ENCODE results near the gene PGAP3.

The PGAP3 gene

DNA sequence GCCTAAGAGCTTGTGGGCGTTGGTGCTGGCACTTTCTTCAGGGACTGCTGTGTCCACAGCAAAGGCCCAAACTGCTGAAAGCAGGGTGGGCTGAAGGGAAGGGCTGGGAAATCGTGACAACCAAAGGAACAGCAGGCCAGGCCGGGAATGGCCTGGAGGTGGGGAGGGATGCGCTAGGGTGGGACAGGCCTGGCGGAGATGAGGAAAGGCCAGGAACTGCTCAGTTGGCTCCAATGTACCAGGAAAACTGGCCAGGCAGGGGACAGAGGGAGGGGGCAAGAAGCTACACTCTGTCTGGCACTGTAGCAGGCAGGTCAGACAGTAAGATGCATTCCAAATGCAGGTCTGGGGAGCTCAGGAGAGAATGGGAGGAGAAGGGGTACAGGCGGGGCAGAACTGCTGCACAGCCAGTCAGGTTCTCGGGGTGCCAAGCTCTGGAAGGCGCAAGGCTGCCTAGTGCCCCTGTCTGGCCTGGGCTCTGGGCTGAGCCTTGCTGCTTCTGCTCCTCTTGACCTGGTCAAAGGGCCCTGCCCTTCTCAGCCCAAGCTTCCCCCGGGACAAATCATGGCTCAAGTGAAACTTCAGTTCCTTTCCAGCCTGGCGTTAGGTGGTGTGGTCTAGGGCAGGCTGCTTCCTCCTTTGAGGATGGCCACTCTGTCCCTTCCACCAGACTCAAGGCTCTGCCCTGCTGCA is 12.3 kb downstream of the PGAP3 start:
- Histone ChIP-seq H3K4me3 (no peak overlapping the region), H3K27ac (peak overlapping the region in 20 of 21 experiments; percentile 15 to 85 (median 72))

DNA sequence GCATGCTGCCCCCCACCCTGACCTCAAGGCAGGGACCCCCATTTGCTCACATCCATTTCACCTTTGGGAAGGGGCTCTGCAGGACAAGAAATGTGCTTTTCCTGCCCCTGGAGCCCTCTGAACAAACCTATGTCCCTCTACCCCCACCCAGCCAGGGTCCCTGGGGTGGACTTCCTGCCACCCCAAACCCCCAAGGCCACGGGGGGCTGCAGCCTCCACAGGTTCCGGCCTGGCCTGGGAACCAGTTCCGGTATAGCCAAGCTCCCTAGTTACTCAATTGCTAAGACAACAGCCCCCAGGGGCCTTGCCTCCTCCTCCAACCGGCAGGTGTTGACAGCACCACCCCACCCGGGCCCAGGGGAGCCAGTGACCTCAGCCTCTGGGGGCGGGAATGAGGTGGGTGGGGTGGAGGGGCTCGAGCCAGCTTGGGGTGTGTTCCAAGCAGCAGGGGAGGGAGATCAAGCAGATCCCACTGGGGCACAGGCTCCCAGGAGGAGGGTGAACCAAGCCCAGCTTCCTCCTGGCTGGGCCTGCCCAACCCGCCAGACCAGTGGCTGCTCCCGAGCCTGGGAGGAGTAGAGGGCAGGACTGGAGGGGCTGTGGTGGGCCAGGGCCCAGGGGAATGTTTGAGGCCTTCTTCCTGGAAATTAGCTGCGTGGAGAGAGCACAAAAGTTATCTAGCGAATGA is 13.0 kb downstream of the PGAP3 start:
- Histone ChIP-seq H3K27ac (peak overlapping the region in 20 of 21 experiments; percentile 15 to 85 (median 72)), H3K4me3 (no peak overlapping the region)

DNA sequence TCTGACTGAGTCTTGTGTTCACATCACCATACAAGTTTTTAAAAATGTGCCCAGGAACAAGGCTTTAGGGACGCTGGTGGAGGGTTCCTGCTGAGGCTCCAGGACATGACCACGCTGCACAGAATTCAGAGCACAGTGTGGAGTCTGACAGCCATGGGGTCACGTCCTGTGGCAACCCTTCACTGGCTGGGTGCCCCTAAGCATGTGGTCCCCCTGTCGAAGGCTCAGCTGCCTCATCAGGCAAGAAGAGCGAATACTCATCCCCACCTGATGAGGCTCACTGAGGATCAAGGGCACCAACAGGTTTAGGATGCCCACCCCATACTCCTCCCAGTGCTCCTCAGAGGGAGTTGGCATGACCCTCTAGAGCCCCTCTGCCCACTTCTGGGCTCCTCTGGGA is 13.7 kb downstream of the PGAP3 start:
- no peak overlapping the region for H3K4me3 ChIP-seq
- H3K27ac ChIP-seq: peak overlapping the region in 9 of 21 experiments; percentile 0 to 85 (median 74)

DNA sequence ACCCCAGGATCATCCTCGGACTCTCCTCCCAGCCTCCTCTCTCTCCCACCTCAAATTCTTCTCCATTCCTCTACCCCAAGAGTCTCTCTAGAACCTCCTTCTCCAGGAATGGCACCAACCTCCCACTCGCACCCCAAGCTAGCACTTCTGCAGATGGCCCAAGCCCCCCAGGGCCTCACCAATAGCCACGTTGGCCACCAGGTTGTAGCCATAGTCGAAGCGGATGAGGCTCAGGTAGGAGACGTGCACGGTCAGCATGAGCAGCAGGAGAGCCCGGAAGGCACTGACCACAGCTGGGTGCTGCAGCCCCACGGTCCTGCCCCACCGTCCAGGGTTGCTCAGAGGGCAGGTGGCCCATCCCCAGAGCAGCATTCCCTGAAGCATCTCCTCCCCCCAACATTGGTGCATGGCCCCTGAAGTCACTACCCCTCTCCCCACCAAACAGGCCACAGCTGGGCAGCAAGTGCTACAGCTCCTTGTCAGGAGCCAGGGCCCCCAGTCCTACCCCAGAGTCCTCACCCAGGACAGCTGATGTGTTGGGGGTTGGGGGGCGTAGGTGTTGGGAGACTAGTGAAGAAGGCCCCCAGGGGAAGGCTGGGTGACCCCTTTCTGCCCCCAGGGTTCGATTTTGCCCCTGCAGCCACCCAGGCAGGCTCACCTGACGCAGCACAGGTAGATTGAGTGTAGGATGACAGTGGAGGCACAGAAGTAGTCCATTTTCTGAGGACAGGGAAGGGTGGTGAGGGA is 14.3 kb downstream of the PGAP3 start:
- Histone ChIP-seq H3K4me3 (no peak overlapping the region), H3K27ac (peak overlapping the region in 1 of 21 experiments; percentile 79)

DNA sequence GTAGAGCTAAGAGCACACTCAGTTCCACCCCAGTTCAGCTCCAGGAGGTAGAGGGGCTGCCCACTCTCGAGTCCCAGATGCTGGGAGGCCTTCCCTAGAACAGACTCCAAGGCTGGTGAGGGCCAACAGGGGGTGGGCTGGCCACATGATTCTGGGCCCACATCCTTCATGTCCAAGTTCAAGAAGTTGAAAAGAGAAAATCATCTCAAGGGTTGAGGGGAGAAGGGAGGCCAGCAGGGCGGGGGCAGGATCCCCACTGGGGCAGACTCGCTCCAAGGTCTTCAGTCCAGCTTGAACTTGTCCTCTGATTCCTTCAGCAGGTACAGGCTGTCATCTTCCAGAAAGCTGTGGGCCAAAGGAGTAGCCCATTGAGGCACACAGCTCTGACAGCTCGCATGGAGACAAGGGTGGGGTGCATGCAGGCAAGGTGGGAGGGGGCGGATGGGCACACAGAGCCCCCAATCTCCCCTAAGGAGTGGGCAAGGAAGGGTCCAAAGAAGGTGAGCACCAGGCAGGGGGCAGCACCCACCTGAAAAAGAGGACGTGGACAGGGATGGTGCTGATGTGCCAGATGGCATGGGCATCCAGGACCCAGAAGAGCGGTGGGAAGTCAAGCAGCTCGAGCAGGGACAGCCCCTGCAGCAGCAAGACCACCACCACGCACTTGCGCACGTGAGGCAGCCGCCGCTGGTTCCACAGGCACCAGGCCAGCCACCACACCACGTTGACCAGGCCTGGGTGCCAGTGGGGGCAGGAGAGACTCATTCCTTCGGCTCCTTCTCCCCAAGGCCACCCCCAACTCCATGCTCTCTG is 15.1 kb downstream of the PGAP3 start:
- Histone ChIP-seq H3K4me3 (no peak overlapping the region), H3K27ac (peak overlapping the region in 3 of 21 experiments; percentile 9 to 47 (median 14))

DNA sequence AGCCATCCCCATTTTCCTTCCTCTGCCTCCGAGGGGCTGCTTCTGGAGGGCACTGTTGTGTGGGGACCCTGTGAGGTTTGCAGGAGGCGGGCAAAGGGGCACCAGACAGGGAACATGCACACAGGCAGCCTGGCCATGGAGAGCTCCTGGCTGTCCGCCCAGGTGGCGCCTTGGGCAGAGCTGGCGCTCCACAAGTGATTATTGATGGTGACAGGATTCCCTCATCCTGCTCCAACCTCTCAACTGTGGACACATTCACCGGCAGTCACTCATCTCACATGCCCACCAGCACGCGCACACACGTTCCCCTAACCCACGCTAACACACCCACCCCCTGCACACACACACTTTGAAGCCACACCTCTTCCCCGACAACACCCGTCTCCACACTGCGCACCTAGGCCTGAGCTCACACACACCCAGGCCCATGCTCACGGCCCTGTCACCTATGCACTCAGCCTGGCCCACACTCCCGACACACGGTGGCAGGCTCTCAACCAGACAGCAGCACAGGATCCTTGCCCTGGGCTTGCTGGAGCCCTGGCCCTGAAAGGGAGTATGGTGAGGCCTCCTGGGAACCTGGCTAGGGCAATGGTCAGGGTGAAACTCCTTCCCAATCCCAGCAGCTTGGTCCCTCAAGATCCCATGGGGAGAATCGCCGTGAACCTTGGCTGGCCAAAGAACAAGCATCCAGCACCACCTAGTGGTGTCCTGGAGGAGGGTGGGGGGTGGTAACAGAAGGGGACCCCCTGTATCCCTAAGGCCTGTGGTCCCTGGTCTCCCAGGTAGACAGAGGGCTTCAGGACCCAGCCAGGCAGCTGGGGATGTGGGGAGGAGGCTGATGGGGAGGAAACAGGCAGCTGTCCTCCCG is 16.0 kb downstream of the PGAP3 start:
- no peak overlapping the region for H3K4me3 ChIP-seq
- H3K27ac ChIP-seq: peak overlapping the region in 4 of 21 experiments; percentile 6 to 47 (median 12)

DNA sequence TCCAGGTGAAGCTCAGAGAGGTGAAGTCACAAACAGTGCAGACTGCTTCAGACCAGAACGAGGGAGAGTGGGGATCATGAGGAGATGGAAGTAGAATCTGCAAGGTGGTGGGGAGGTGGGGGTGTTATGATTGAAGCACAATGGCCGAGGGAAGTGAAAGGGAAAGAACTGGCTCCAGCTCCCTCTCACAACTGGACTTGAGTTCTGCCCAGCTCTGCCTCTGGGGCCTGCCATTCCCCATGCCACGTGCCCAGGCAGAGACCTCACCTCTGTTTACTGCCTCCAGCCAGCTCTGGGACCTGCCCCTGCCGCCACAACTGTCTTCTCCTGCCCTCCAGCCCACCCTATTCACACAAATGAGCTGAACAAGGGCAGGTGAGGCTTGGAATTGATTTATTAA is 17.1 kb downstream of the PGAP3 start:
- no peak overlapping the region for H3K27ac ChIP-seq

DNA sequence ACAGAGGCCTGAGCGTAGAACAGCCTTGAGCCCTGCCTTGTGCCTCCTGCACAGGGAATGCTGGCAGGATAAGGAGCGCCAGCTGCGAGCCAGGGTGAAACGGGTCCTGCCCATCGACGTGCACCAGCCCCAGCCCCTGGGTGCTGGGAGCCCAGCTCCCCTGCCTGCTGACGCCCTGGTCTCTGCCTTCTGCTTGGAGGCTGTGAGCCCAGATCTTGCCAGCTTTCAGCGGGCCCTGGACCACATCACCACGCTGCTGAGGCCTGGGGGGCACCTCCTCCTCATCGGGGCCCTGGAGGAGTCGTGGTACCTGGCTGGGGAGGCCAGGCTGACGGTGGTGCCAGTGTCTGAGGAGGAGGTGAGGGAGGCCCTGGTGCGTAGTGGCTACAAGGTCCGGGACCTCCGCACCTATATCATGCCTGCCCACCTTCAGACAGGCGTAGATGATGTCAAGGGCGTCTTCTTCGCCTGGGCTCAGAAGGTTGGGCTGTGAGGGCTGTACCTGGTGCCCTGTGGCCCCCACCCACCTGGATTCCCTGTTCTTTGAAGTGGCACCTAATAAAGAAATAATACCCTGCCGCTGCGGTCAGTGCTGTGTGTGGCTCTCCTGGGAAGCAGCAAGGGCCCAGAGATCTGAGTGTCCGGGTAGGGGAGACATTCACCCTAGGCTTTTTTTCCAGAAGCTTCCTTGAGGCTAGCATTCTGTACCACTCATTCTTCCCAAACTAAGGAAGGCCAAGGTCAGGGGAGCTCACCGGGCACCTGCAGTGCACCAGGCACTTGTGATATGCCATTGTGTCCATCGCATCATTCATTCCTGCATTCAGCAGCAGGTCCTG is 17.7 kb downstream of the PGAP3 start:
- Histone ChIP-seq H3K27ac (no peak overlapping the region), H3K4me3 (no peak overlapping the region)

More for the DNA sequence above, 17.1 kb downstream of the PGAP3 start:
- no peak overlapping the region for H3K4me3 ChIP-seq

DNA sequence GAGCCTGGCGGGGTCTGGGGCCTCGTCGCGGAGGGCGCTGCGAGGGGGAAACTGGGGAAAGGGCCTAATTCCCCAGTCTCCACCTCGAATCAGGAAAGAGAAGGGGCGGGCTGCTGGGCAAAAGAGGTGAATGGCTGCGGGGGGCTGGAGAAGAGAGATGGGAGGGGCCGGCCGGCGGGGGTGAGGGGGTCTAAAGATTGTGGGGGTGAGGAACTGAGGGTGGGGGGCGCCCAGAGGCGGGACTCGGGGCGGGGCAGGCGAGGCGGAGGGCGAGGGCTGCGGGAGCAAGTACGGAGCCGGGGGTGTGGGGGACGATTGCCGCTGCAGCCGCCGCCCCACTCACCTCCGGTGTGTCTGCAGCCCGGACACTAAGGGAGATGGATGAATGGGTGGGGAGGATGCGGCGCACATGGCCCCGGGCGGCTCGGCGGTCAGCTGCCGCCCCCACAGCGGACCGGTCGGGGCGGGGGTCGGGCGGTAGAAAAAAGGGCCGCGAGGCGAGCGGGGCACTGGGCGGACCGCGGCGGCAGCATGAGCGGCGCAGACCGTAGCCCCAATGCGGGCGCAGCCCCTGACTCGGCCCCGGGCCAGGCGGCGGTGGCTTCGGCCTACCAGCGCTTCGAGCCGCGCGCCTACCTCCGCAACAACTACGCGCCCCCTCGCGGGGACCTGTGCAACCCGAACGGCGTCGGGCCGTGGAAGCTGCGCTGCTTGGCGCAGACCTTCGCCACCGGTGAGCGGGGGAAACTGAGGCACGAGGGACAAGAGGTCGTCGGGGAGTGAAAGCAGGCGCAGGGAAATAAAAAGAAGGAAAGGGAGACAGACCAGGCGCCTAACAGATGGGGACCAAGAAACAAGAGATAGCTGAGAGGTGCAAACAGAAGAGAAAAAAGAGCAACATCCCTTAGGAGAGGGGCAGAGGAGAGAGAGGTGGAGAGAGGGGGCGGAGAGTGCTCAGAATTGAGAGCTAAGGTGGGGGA is 19.6 kb downstream of the PGAP3 start, which contains the start of gene PNMT:
Gene PNMT, plus strand, starts transcription at position 509 of the 980 bp plus-strand sequence. Its CDS starts 23 bp downstream, at position 532.
- H3K27ac ChIP-seq: peak within 1 kb of the TSS in 1 of 21 experiments; percentile 10
- peak within 1 kb of the TSS in 6 of 7 experiments; percentile 7 to 34 (median 20) for H3K4me3 ChIP-seq

DNA sequence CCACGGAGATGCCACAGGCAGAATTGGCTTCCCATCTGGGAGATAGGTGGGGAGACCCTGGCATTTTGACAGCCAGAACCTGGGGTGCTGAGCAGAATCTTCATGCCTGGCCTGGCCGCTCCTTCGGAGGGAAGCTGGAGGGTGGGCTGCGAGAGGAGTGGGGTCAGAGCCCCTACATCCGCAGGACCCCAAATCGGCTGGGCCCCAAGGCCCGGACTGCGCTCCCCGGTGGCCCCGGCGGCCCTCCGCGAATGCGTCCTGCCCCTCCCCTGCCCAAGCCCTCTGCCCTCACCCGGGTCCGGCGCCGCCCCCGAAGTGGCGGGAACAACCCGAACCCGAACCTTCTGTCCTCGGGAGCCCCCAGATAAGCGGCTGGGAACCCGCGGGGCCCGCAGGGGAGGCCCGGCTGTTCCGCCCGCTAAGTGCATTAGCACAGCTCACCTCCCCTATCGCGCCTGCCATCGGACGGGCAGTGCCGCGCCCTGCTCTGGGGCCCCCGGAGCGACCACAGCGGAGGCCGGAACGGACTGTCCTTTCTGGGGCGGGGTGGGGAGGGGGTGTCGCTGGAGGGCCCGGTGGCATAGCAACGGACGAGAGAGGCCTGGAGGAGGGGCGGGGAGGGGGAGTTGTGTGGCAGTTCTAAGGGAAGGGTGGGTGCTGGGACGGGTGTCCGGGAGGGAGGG is 20.5 kb downstream of the PGAP3 start:
- Histone ChIP-seq H3K27ac (no peak overlapping the region), H3K4me3 (peak overlapping the region in 4 of 7 experiments; percentile 12 to 34 (median 29))

DNA sequence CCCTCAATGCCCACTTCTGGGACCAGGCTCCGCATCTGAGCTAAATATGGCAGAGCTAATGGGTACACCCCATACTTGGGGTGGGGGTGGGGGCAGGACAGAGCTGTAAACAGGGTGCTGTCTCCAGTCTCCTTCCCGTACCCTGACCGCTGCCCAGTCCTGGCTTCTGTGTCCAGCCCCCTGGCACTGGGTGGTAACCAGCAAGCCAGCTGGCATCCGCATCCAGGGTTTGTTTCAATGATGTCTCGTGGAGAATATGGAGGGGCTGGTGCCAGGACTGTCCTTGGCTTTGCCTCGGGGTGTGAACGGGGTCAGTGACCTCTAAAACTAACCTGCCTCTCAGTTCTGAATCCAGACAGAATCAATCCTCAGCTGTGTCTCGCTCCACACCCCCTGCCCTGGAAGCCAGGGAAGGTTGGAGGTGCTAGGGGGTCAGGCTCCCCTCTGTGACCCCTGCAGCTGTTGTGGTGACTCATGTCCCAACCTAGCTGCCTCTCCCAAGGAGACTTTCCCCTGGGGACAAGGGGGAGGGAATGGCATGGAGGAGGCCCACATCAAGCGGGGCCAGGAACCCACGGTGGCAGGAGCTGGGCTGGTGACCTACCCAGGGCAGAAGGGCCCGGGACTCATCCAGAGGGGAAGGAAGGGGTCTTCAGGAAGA is 21.1 kb downstream of the PGAP3 start:
- H3K27ac ChIP-seq: no peak overlapping the region
- no peak overlapping the region for H3K4me3 ChIP-seq

DNA sequence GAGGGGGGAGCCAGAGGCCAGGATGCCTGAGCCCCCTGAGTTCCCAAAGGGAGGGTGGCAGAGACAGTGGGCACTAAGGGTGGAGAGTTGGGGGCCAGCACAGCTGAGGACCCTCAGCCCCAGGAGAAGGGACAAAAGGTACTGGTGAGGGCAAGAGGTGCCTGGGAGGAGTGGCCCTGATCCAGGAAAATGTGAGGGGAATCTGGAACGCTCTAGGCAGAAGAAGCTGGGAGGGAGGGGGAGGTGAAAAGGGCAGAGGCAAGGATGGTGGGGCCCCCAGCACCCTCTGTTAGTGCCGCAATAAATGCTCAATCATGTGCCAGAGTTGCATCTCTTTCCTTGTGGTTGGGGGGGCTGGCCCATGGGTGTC is 21.6 kb downstream of the PGAP3 start:
- Histone ChIP-seq H3K27ac (no peak overlapping the region), H3K4me3 (no peak overlapping the region)

DNA sequence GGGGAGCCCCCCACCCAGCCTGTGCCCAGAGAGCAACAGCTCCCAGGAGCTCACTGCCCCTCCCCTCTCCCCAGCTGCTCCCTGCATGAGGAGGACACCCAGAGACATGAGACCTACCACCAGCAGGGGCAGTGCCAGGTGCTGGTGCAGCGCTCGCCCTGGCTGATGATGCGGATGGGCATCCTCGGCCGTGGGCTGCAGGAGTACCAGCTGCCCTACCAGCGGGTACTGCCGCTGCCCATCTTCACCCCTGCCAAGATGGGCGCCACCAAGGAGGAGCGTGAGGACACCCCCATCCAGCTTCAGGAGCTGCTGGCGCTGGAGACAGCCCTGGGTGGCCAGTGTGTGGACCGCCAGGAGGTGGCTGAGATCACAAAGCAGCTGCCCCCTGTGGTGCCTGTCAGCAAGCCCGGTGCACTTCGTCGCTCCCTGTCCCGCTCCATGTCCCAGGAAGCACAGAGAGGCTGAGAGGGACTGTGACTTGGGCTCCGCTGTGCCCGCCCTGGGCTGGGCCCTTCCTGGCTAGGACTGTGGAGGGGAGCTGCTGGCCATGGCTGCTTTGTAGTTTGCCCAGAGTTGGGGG is 22.1 kb downstream of the PGAP3 start:
- Histone ChIP-seq H3K4me3 (no peak overlapping the region), H3K27ac (no peak overlapping the region)

DNA sequence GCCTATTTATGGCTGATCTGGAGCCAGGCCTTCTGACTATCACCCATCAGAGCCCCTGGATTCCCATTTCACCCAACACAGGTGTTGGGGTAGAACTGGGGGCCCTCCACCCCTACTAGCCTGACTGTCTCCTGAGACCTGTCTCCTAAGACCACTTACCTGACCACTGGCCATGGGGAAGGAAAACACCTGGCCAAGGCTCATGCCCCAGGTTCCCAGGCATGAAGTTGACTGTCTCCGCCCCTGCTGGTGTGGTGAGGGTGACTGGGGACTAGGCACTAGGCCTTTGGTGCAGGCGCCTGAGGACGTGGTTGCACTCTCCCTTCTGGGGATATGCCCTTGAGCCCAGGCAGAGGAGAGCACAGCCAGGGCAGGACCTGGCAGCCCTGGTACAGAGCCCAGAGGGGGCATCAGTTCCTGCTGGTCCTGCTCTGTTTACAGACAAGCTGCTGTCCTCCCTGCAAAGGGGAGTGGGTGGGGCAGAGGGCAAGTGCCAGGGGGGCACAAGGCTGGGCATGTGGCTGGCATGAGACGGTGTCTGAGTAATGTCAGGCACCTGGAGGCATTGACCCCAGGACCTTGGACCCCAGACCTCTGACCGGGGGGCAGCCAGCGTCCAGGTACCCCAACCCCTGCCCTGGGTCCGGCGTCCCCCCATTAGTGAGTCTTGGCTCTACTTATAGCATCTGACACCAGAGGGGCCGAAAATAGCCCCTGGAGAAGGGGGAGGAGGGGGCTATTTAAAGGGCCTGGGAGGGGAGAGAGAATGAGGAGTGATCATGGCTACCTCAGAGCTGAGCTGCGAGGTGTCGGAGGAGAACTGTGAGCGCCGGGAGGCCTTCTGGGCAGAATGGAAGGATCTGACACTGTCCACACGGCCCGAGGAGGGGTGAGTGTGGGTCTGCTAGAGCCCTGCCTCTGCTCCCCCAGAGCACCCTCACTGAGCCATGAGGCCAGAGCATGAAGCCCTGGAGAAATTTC is 23.0 kb downstream of the PGAP3 start, which contains the start of gene TCAP:
Gene TCAP, plus strand, starts transcription at position 769 of the 981 bp plus-strand sequence. Its CDS starts 11 bp downstream, at position 780.
- H3K4me3 ChIP-seq: no peak within 1 kb of the TSS
- H3K27ac ChIP-seq: peak within 1 kb of the TSS in 1 of 21 experiments; percentile 25
